Breast epithelium (tissue), 4 donors: ENCODE data around the gene MTR. TPM values are rescaled to one million over a fixed set of nuclear protein-coding genes. Genes with fewer than 3 reads are reported as not detected.

Experiments used
- DNase-seq, 2 donors: peaks; one replicate each; pipeline ENCODE4 v3.0.0-alpha.2; 2019; ENCODE audit warnings: low spot score in 2 of 2
- H3K27ac ChIP-seq, 2 donors: fragments of 200-600 bp; sonication (generic) in 1 of 2; one replicate each; pipeline ENCODE4 v1.5.1; 2016 to 2019; ENCODE audit warnings: mild to moderate bottlenecking in 1 of 2
- H3K27me3 ChIP-seq, 2 donors: fragments of 200-600 bp; sonication (generic) in 1 of 2; one replicate each; pipeline versions ENCODE4 v1.5.1 to v1.6.0; 2017 to 2019; ENCODE audit warnings: control low read depth in 1 of 2, mild to moderate bottlenecking in 1 of 2
- H3K36me3 ChIP-seq: fragments of 200-600 bp; one replicate; pipeline ENCODE4 v1.5.1; 2019
- H3K4me1 ChIP-seq, 2 donors: fragments of 200-600 bp; sonication (generic); one replicate each; pipeline ENCODE4 v1.5.1; 2016 to 2019; ENCODE audit warnings: control low read depth in 1 of 2
- H3K4me3 ChIP-seq, 3 donors: fragments of 200-600 bp; sonication (generic); 1 replicate in 2 of 3; 2 replicates in 1 of 3; pipeline ENCODE4 v1.5.1; 2016 to 2019; ENCODE audit warnings: mild to moderate bottlenecking in 3 of 3, moderate library complexity in 2 of 3
- H3K9me3 ChIP-seq, 2 donors: fragments of 200-600 bp; sonication (generic) in 1 of 2; one replicate each; pipeline ENCODE4 v1.5.1; 2016 to 2019; ENCODE audit warnings: control low read depth in 1 of 2
- POLR2A ChIP-seq: fragments of 450-650 bp; IDR thresholded peaks from one replicate; pipeline ENCODE4 v1.6.1; 2016; ENCODE audit warnings: antibody characterized with exemption, mild to moderate bottlenecking, moderate library complexity
- POLR2AphosphoS5 ChIP-seq, 3 donors: sonication (generic); formaldehyde crosslinking; IDR thresholded peaks; one replicate each; pipeline ENCODE4 v1.6.1; 2017; ENCODE audit warnings: antibody characterized with exemption in 3 of 3
- intact Hi-C: fragments of 100-400 bp; cut with DNase I; formaldehyde crosslinking; loops from one replicate; pipeline ENCODE4 v1.15.1; 2023; ENCODE audit warnings: low total_unique reads
- total RNA-seq, 3 donors: library from RNA; depleted of rRNA; stranded (reverse); fragments of >200 nt; gene quantifications; one replicate each; pipeline ENCODE4 v1.1.0, GENCODE V29; 2016
- TF ChIP-seq, protein P1 (sequence below), 3 donors: fragments of 450-650 bp; IDR thresholded peaks; one replicate each; pipeline ENCODE4 v1.5.1; 2016 to 2017; ENCODE audit warnings: antibody characterized with exemption in 3 of 3, mild to moderate bottlenecking in 3 of 3, moderate library complexity in 3 of 3

Gene MTR
- total RNA-seq, 3 donors from 2014 or later, result 30.5 to 32.3 (median 31.7) TPM

DNA sequence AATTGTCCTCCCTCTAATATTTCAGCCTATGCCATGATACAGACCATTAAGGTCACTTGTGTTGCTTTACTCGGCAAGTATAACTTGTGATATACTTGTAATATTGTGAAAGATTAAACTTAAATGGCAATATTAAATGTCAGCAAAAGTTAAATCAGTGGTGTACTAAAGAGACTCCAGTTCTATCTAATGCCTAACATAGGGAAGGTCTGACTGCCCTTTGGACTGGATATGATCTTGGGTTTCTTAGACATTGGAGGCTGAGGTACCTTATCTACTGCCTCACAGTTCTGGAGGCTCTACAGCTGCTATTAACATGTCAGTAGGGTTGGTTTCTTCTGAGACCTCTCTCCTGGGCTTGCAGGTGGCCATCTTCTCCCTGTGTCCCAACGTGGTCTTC lies 119.3 kb downstream of the MTR start:
- Histone ChIP-seq H3K36me3 (no peaks in the 10 kb centered on the region), H3K9me3 (peaks cover 0 to 12% of the 10 kb centered on the region in 2 donors), H3K4me3 (no peak overlapping the region), H3K27ac (no peak overlapping the region), H3K27me3 (no peaks in the 10 kb centered on the region), H3K4me1 (no peaks in the 10 kb centered on the region)
- no peak for TF ChIP-seq POLR2A
- TF ChIP-seq, protein P1, sequence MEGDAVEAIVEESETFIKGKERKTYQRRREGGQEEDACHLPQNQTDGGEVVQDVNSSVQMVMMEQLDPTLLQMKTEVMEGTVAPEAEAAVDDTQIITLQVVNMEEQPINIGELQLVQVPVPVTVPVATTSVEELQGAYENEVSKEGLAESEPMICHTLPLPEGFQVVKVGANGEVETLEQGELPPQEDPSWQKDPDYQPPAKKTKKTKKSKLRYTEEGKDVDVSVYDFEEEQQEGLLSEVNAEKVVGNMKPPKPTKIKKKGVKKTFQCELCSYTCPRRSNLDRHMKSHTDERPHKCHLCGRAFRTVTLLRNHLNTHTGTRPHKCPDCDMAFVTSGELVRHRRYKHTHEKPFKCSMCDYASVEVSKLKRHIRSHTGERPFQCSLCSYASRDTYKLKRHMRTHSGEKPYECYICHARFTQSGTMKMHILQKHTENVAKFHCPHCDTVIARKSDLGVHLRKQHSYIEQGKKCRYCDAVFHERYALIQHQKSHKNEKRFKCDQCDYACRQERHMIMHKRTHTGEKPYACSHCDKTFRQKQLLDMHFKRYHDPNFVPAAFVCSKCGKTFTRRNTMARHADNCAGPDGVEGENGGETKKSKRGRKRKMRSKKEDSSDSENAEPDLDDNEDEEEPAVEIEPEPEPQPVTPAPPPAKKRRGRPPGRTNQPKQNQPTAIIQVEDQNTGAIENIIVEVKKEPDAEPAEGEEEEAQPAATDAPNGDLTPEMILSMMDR (IDR thresholded peaks at IDR 0.05), result no peak
- TF ChIP-seq POLR2AphosphoS5 (IDR thresholded peaks at IDR 0.05), result no peak
- intact Hi-C loops, result no loop called here
- DNase-seq, result no peak

DNA sequence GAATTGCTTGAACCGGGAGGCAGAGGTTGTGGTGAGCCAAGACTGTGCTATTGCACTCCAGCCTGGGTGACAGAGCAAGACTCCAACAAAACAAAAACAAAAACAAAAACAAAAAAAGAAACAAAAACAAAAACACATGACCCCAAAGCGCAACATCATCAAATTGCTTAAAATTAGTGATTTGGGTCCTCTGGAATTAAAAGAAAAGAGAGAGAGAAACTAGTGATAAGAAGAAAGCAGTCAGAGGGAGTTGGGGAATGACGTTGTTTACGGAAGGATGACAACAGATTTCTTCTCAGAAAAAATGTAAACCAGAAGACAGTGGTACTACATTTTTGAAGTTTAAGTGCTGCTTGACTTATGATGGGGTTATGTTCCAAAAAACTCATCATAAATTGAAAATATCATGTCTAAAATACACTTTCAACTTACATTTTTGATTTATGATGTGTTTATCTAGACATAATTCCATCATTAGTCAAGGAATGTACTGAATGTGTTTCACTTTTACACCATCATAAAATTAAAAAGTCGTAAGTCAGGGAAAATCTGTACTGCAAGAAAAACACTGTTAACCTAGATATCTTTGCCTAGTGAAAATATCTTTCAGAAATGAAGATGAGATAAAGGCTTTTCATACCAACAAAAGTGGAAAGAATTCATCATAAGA lies 121.2 kb downstream of the MTR start:
- no peak for DNase-seq
- peaks cover 0 to 12% of the 10 kb centered on the region in 2 donors for H3K9me3 ChIP-seq
- no peaks in the 10 kb centered on the region for H3K4me1 ChIP-seq
- no peaks in the 10 kb centered on the region for H3K27me3 ChIP-seq
- H3K4me3 ChIP-seq, result no peak overlapping the region
- no peaks in the 10 kb centered on the region for H3K36me3 ChIP-seq
- intact Hi-C loops, result no loop called here
- H3K27ac ChIP-seq, result no peak overlapping the region
- TF ChIP-seq, protein P1 (IDR thresholded peaks at IDR 0.05), result no peak
- TF ChIP-seq POLR2AphosphoS5 (IDR thresholded peaks at IDR 0.05), result no peak
- TF ChIP-seq POLR2A, result no peak

DNA sequence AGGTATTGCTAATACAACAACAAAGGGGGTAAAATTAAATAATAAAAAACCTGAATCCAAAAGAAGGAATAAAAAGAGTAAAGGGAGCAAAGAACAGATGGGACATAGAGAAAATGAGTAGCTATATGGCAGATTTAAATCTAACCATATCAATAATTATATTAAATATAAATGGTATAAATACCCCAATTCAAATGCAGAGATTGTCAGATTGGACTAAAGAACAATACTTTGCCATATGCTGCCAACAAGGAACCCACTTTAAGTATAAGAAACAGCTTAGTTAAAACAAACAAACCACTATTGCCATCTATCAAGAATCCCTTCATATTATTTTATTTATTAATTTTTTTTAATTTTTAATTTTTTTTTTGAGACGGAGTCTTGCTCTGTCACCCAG lies 122.4 kb downstream of the MTR start:
- Histone ChIP-seq H3K4me3 (no peak overlapping the region), H3K27ac (no peak overlapping the region)
- intact Hi-C loops, result no loop called here

DNA sequence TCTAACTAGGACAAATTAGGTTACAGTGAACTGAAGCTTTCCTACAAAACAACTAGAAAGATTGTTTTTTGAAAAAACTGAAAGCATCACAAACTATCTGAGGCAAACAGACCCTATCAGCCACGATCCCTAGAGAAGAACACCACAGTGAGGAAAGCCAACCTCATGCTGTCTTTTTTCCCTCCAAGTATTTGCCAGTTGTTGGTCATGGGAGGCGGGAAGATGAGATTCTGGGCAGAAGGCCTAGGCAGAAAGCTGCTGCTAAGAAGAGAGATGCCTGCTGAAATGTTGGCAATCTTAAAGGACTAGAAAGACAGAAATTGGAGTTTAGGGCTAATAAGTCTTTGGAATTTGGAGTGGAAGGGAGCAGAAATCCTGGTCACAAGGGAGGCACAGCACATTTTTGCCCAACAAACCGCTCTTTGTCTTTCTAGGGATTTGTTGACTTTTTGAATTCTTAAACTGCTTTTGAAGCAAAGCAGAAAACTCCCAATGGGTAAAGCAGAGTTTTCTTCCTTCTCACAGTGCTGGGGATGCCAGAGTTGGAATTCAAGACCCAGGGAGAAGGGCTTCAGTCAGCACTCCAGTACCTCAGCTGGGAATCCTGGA lies 125.3 kb downstream of the MTR start:
- Histone ChIP-seq H3K36me3 (no peaks in the 10 kb centered on the region), H3K27ac (no peak overlapping the region), H3K9me3 (peaks cover 0 to 12% of the 10 kb centered on the region in 2 donors), H3K4me3 (no peak overlapping the region), H3K4me1 (no peaks in the 10 kb centered on the region), H3K27me3 (no peaks in the 10 kb centered on the region)
- DNase-seq, result no peak
- TF ChIP-seq, protein P1 (IDR thresholded peaks at IDR 0.05), result no peak
- TF ChIP-seq POLR2A (no peak), POLR2AphosphoS5 (IDR thresholded peaks at IDR 0.05) (no peak)
- intact Hi-C loops, result no loop called here

More for the DNA sequence above, 122.4 kb downstream of the MTR start:
- no peaks in the 10 kb centered on the region for H3K36me3 ChIP-seq
- H3K27me3 ChIP-seq, result no peaks in the 10 kb centered on the region
- H3K9me3 ChIP-seq, result peaks cover 0 to 12% of the 10 kb centered on the region in 2 donors
- H3K4me1 ChIP-seq, result no peaks in the 10 kb centered on the region
- TF ChIP-seq, protein P1 (IDR thresholded peaks at IDR 0.05), result no peak
- TF ChIP-seq POLR2A (no peak), POLR2AphosphoS5 (IDR thresholded peaks at IDR 0.05) (no peak)
- DNase-seq, result no peak

DNA sequence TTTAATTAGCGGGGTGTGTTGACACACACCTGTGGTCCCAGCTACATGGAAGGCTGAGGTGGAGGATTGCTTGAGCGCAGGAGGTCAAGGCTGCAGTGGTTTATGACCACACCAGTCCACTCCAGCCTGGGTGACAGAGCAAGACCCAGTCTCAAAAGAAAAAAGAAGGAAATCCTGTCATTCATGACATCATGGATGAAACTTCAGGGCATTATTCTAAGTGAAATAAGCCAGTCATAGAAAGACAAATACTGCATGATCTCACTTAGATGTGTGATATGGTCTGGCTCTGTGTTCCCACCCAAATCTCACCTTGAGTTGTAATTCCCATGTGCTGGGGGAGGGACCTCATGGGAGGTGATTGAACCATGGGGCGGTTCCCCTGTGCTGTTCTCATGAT lies 126.5 kb downstream of the MTR start:
- Histone ChIP-seq H3K36me3 (no peaks in the 10 kb centered on the region), H3K27me3 (no peaks in the 10 kb centered on the region), H3K4me3 (no peak overlapping the region), H3K27ac (no peak overlapping the region), H3K9me3 (peaks cover 0 to 12% of the 10 kb centered on the region in 2 donors), H3K4me1 (no peaks in the 10 kb centered on the region)
- TF ChIP-seq POLR2A (no peak), POLR2AphosphoS5 (IDR thresholded peaks at IDR 0.05) (no peak)
- TF ChIP-seq, protein P1 (IDR thresholded peaks at IDR 0.05), result no peak
- no peak for DNase-seq
- intact Hi-C loops, result no loop called here
